Kasumi-1 (cell line): ENCODE data around the gene ZNF423.
"Not testable (repeated sequence)": the region's sequence is repeated elsewhere in the genome, so short reads cannot be mapped to it uniquely, and the experiment has no call there.

Experiments used
- DNase-seq, 2 experiments: peaks; one replicate each; lab custom pipeline; 2025; lab: John Stamatoyannopoulos, UW

The ZNF423 gene

GRCh38 chr16:49585143-49585832 lies 270.6 kb downstream of the ZNF423 start:
- no peak for DNase-seq

- no peak for DNase-seq
Observed at GRCh38 chr16:49583911-49584310, 272.0 kb downstream of the ZNF423 start.

GRCh38 chr16:49581630-49582298 lies 274.1 kb downstream of the ZNF423 start:
- no peak for DNase-seq

GRCh38 chr16:49580751-49581303 lies 275.1 kb downstream of the ZNF423 start:
- DNase-seq = no peak

- DNase-seq = no peak
Observed at GRCh38 chr16:49578435-49579024, 277.4 kb downstream of the ZNF423 start.

GRCh38 chr16:49578018-49578417 lies 277.9 kb downstream of the ZNF423 start:
- DNase-seq = no peak

- DNase-seq = no peak
Observed at GRCh38 chr16:49576941-49577340, 279.0 kb downstream of the ZNF423 start.

- no peak for DNase-seq
Observed at GRCh38 chr16:49576173-49576494, 279.8 kb downstream of the ZNF423 start.

- no peak for DNase-seq
Observed at GRCh38 chr16:49575346-49576172, 280.4 kb downstream of the ZNF423 start.

- no peak for DNase-seq
Observed at GRCh38 chr16:49574826-49575225, 281.1 kb downstream of the ZNF423 start.

GRCh38 chr16:49567950-49568349 lies 288.0 kb downstream of the ZNF423 start:
- no peak for DNase-seq

- DNase-seq = no peak
Observed at GRCh38 chr16:49566432-49566831, 289.5 kb downstream of the ZNF423 start.

- DNase-seq = no peak
Observed at GRCh38 chr16:49564496-49565229, 291.2 kb downstream of the ZNF423 start.

- DNase-seq = no peak
Observed at GRCh38 chr16:49563666-49564065, 292.2 kb downstream of the ZNF423 start.

- not testable (repeated sequence) for DNase-seq
Observed at GRCh38 chr16:49562894-49563293, 293.0 kb downstream of the ZNF423 start.

- DNase-seq = no peak
Observed at GRCh38 chr16:49562228-49562627, 293.7 kb downstream of the ZNF423 start.

- no peak for DNase-seq
Observed at GRCh38 chr16:49560004-49560830, 295.7 kb downstream of the ZNF423 start.

- DNase-seq = no peak
Observed at GRCh38 chr16:49559242-49559641, 296.7 kb downstream of the ZNF423 start.

GRCh38 chr16:49558451-49558850 lies 297.5 kb downstream of the ZNF423 start:
- DNase-seq = no peak

- no peak for DNase-seq
Observed at GRCh38 chr16:49556606-49557446, 299.1 kb downstream of the ZNF423 start.
